GM19324 (cell line): ENCODE measurements around the gene SYK.
A peak's percentile ranks its signal among the peaks of the same experiment; 100 is the strongest.
"Not testable (repeated sequence)": the region's sequence is repeated elsewhere in the genome, so short reads cannot be mapped to it uniquely, and the experiment has no call there.

ENCODE experiments used
- ATAC-seq: cut with Tn5 transposase; IDR thresholded peaks from one replicate; pipeline ENCODE4 v1.9.1; 2021; ENCODE audit warnings: mild to moderate bottlenecking, moderate library complexity; ENCODE audit not compliant: unreplicated experiment, low FRiP score

SYK gene

DNA sequence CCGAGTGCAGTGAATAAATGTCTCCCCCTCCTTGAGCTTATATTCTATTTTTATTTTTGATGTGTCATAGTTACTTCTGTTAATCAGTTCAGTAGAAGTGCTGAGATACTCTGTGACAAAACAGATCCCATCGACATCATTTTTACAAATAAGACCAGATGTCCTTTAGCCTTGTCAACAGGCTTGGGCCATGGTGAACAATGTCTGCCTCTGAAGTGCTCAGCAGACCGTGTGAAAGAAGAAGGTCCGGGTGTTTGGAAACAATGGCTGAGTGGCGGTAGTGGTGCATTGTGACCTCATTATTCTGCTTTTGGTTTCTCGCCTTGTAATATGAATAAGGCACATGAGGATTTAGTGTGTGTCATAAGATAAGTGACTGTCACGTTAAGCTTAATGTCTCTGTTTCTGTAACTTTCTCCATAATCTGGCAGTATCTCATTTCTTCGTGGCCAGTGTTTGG, 71.2 kb downstream of the SYK start:
- ATAC-seq = no peak

DNA sequence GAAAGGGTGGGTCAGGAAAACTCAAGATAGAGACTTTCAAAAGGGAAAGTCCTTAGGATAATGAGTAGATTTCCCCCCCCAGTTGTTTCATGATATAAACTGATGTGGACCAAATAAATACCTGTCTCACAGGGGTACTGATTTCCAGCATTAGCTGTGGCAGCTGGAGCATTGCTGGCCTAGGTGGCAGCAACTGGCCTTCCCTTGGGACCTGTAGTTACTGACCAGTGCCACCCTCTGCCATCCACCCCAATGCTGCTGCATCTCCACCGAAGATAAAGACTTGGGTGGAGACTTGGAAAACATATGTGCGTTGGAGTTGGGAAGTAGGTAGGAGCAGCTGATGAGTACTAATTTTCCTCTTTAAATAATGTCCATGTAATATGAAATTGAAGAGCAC, 71.8 kb downstream of the SYK start:
- no peak for ATAC-seq

DNA sequence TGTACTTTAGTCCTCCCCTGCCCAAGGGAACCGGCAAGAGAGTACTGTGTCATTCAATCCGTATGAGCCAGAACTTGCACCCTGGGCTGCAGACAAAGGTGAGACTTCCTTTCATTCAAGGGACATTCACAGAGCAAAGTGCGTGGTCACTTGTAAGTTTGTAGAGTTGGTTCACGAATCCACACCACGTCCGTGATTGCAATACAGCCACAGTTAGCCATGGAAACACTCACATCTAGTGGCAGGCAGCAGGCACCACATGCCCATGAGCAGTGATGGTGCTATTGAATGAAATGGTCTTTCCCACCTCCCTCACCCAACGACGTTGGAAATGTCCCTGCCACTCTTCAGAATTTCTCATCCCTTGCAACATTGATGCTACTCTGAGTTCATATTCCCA, 72.6 kb downstream of the SYK start:
- no peak for ATAC-seq

DNA sequence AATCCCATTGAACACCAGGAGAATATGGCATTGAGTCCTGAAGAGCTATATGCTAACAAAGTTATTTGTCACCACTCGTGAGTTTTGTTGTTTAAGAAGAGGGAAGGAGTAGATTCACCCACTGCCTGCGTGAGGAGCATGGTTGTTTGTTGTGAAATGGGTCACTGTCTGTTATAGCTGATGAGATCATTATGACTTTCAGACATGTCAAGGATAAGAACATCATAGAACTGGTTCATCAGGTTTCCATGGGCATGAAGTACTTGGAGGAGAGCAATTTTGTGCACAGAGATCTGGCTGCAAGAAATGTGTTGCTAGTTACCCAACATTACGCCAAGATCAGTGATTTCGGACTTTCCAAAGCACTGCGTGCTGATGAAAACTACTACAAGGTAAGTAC, 76.9 kb downstream of the SYK start:
- no peak for ATAC-seq

DNA sequence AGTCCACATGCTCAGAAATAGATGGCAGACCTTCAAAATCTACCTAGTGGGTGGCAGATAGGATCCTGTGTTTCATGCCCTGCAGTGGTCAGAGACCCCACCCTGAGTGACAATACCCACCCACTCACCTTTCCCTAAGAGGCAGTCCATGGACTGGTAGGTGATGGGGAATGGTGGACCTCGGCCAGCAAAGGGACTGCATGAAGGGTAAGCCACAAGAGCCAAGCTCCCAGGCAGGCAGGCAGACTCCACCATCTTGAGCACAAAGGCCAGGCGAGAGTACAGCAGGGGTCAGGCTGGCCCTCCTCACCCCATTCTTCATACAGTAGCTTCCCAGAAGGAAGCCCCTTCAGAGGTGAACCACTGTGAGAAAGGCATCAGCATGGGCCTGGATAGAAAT, 78.4 kb downstream of the SYK start:
- ATAC-seq = no peak

DNA sequence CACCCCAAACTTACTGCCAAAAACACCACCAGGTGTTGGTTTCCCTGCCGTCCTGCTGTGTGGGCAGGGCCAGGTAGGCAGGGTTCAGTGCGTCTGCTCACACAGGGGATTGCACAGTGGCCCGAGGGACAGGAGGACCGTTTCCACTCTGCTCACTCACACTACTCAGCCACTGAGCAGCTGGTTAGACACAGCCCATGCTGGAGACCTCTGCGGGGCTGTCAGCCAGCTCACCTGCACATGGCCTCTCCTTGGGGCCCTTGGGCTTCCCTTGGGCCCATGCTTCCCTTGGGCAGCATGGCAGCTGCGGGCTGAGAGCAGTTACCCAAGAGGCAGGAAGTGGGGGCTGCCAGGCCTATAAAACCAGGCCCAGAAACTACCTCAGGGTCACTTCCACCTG, 79.0 kb downstream of the SYK start:
- ATAC-seq = no peak

DNA sequence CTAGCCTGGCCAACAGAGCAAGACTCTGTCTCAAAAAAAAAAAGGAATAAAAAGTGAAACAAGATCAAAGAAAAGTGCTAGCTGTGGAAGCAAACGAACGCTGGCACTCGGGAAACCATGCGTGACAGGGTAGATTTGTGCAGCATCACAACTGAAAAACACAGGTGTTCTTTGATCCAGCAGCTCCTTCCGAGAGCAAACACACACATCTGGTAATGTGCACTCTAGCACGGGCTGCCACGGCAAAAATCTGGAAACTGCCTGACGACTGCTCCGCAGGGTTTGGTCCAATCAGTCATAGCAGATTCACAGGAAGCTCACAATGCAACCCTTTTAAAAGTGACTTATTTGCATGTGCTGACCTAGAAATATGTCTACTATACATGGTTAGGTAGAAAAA, 80.0 kb downstream of the SYK start:
- ATAC-seq = peak; percentile 60

DNA sequence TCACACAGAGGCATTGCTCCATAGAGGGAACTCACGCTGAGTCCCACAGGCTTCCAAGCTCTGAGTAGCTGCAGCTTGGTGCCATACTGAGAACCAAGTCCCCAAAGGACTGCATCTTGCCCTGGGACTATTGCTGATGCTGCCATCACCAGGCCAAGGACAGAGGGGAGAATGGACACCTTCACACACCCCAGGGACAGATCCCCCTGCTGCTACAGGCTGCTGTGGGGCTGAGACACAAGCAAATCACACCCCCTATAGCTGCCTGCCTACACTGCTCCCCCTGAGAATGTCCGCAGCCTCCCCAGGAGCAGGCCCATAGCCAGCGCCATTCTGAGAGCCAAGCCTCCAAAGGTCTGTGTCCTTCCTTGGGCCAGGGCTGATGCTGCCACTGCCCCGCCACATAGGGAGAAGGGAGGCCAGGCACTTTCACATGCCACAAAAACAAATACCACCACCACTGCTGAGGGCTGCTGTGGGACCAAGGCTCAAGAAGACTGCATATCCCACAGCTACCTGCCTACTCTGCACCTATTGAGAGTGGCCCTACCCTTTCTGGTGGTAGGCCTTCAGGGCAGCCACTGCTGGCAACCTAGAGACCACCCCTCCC, 81.5 kb downstream of the SYK start:
- no peak for ATAC-seq

DNA sequence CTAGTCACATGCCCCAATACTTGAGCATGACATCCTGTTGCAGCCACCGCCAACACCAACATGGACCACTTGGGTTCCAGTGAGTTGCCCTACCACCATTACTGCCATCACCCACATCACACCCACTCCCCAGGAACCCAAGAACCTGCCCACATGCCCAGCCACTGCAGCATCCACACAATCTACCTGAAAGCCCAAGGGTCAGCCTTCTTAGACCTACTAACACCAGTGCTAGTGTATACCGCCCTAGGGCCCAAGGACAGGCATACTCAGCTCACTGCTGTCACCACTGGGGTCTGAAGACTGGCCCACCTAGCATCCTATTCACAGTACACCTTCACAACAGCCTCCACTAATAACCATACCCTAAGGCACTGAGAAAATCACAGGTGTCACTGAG, 82.0 kb downstream of the SYK start:
- ATAC-seq = no peak

DNA sequence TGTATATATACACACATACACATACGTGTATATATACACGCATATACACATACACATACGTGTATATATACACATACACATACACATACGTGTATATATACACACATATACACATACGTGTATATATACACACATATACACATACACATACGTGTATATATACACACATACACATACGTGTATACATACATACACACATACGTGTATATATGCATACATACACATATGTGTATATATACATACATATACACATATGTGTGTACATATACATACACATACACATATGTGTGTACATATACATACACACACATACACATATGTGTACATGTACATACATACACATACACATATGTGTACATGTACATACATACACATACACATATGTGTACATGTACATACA, 82.6 kb downstream of the SYK start:
- ATAC-seq = no peak

DNA sequence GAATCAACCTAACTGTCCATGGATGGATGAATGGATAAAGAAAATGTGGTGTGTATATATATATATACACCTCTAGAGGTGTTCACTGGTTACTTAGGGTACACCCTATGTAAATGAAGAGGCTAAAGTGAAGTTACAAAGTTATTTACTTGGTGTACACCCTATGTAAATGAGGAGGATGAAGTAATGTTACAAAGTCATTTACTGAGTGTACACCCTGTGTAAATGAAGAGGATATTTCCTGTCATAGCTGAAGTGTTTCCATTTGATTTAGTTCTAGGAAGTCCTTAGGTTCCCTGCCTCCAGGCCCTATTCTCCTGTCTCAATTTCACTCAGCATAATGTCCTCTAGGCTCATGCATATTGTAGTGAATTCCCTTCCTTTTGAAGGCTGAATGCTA, 85.2 kb downstream of the SYK start:
- not testable (repeated sequence) for ATAC-seq

DNA sequence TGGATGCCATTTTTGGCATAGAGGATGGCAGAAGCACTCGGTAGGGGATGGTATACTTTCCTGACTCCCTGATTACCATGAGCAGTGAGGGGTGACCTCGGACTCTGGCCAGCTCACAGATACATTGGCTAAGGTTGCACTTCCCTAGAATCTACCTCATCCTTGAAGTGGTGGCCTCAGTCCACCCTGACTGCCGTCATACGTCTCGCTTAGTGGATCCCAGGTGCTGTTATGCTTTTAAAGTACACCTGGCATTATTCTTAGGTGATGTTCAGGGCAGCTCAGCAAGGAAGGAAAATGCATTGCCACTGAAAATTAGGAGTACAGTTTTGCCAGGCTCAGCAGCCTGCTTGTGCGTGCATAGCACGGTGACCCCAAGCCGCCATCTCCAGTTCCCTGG, 87.3 kb downstream of the SYK start:
- ATAC-seq = no peak

DNA sequence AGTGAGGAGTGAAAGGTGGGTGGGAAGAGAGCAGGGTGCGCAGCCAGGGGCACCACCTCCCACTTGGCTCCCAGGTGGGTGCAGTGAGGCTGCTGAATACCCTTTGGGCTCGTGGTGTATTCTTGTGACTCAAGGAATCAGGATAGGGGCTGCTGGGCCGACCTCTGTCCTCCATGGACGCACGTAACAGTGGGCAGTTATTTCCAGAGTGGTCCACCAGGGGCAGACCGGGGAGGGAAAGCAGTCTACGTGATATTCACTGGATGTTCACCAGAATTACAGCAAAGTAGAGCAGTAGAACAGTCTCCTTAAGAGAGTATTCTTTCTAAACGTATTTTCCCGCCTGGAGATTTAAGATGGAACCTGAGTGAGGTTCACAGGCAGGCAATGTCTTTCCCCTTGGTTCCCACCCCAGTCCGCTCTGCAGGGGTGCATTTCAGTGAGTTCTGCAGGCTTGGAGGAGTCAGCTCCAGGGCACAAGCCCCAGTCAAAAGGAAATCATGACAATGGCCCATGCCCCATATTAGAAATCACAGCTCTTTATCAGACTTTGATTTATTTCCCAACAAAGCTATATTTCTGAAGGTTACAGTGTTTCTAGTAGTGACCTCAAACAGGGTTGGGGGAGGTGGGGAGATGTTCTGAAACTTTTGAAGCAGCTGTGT, 88.7 kb downstream of the SYK start:
- ATAC-seq = no peak

DNA sequence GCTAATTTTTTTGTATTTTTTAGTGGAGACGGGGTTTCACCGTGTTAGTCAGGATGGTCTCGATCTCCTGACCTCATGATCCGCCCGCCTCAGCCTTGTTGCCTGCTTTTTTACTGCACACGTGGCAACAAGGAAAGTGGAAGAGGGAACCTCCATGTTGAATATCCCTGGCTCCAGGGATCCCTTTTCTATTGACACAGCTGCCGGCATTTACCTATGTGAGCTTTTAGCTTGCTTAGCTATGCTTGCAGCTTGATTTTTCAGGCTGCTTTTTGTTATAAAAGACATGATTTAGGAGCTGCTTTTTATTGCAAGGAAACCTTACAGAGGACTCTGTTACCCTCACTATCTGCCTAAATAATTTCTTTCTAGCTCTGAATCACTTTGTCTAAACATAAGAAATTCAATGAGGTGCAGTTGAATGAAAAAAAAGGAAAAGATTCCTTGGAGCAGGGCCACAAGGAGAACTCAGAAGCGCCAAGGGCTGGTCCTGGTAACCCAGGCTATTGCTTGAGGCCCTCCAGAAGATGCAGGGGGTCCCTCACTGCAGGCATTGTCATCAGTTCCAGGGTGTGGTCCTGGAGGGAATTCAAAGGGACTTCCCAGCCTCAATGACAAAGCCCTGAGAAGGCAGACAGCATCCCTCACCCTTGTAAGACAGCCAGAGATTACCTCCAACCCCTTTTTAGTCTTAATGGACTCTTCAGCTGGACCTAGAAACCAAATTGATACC, 89.9 kb downstream of the SYK start:
- ATAC-seq = no peak

DNA sequence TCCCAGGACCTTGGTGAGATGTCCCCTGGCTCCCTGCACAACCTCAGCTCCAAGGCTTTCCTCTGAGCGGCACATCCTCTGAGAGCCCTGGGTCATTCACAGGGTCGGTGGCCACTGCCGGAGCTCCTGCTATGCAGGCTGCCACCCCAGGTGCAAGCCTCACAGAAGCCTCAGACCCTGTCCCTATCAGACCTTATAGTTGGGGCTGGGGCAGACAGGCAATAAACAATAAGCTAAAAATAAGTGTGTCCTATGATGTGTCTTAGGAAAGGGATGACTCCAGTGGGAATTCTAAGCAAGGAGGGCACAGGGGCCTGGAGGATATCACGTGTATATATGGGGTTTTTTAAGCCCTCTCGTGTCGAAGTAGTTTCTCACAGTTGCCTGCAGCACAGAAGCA, 91.3 kb downstream of the SYK start:
- no peak for ATAC-seq

DNA sequence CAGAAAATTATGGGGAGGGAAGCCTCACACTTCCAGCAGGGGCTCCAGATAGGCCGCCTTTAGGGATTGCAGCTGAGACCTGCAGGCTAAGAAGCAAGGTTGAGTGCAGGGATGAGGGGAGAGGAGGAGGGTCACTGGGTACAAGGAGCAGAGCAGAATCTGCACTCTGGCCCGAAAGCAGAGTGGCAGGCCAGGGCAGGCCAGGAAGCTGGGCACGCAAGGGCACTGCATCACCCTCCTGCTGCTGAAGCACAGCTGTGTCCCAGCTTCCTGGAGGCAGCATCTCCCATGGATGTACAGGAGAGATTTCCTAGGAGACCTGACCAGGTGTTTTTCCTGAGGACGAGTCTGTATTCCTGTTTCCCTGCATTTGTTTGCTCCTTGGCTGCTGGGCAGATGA, 92.1 kb downstream of the SYK start:
- no peak for ATAC-seq

DNA sequence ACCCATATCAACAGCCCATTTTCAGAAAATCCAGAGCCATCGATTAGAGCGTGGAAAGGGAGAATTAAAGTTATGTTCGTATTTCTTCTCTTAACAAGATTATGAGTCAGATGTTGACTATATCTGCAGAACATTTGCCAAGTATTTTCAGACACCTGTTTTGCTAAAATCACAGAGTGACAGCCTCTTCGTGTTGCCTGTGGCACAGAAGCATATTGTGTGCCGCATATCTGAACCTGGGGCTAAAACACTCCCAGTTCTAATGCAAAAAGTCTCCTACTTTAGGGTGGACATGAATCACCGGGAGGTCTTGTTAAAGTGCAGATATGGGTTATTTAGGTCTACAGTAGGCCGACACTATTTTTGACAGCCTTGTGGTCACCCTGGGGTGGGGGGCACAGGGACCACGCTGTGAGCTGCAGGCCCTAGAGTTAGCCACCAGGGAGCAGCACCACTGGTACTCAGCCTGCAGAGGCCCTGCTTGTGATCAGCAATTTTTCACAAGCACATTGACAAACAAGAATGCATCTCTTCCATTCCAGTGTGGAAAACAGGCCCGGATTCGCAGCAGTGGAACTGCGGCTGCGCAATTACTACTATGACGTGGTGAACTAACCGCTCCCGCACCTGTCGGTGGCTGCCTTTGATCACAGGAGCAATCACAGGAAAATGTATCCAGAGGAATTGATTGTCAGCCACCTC, 93.5 kb downstream of the SYK start:
- no peak for ATAC-seq

DNA sequence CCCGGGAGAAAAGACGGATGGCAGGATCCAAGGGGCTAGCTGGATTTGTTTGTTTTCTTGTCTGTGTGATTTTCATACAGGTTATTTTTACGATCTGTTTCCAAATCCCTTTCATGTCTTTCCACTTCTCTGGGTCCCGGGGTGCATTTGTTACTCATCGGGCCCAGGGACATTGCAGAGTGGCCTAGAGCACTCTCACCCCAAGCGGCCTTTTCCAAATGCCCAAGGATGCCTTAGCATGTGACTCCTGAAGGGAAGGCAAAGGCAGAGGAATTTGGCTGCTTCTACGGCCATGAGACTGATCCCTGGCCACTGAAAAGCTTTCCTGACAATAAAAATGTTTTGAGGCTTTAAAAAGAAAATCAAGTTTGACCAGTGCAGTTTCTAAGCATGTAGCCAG, 94.2 kb downstream of the SYK start:
- ATAC-seq = no peak

DNA sequence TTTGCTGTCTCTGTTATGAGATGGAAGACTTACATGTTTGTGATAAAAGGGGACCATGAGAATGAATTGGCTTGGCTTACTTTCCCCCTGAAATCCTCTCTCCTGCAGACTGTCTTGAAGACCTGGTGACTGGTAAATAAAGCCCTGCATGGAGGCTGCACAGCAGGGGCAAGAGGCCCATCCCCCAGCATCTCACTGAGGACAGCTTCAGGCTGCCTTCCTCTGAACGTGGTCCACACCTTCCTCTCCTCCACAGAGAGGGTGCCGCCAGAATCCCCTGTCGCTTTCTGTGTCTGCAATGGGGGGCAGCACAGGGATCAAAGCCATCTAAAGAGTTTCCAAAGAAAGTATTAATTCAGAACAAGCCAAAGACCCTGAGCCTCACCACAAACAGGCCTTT, 94.6 kb downstream of the SYK start:
- ATAC-seq = no peak

DNA sequence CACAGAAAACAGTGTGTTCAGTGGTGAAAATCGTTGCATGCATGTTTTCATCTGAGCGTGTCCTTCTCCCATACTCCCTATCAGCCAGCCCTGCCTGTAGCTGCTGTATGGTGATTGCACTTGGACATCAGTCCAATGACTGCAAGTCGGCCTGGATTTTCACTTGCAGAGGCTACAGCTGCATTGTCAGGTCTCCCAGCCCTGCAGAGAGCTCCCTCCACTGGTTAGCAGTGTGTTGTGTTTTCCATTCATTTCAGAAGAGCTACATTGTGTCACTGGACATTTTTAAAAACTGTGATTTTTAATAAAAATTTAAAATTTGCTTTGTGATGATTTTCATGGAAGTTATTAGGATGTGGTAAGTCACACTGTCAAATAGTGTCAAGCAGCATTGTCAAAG, 96.6 kb downstream of the SYK start:
- no peak for ATAC-seq

DNA sequence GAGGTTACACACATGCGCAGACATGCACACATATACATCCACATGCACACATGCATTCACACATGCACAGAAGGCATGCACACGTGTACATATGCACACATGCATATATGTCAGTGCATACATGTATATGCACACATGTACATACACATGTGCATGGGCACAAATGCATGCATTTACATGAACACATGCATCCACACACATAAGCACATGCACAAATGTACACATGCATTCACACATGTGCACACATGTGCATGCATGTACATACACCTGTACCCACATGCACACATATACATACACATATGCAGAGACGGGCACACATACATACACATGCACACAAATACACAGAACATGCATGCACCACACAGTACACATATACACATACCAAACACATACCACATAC, 97.7 kb downstream of the SYK start:
- no peak for ATAC-seq
